NCI-H2029 (cell line): Measurements from ENCODE around the gene CDH19.
"Not testable (repeated sequence)": the region's sequence is repeated elsewhere in the genome, so short reads cannot be mapped to it uniquely, and the experiment has no call there.

Source experiments
- DNase-seq: peaks from one replicate; lab custom pipeline; 2025; lab: John Stamatoyannopoulos, UW

Gene CDH19

DNA sequence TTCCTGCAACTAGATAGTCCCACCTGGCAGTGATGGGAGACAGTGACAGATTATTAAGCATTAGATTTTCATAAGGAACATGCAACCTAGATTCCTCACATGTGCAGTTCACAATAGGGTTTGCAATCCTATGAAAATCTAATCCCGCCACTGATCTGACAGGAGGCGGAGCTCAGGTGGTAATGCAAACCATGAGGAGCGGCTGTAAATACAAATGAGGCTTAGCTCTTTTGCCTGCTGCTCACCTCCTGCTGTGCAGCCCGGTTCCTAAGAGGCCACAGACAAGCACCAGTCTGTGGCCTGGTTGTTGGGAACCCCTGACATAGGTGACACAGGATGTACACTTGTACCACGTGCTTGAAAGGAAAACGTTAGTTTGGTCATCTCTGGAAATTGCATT is 41.6 kb downstream of the CDH19 start:
- DNase-seq: no peak

DNA sequence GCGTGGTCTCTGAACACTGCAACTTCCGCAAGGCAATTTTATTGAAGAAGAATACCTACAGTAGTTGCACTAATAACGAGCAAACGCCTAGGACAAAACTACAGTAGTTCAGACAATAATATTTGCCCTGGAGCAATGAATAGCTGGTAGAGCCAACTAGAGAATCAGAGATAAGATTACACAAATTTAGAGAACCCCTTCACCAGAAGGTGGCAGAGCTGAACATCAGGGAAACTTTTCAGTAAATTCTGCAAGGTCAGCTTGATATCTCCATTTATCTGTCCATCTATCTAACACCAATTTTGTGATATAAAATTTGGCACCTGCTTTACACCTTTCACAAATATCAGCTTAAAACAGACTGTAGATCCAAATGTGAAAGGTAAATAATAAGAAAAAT is 43.8 kb downstream of the CDH19 start:
- DNase-seq: no peak

DNA sequence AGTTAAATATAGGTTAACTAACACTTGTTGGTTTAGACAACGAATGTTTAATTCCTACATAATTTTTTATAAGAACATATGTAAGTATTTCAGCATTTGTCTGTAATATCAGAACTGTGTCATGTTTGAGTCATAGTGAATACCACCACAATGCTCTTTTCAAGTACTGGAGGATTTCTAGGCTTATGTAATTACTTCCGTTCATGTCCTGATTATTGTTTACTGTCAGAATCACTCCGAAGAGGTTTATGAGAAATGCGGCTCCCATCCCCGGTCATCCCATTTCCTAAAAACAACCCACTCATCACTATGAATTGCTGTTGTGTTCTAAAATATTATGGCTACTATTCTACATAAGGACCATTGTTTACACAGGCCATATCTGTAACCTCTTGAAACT is 45.1 kb downstream of the CDH19 start:
- DNase-seq: no peak

DNA sequence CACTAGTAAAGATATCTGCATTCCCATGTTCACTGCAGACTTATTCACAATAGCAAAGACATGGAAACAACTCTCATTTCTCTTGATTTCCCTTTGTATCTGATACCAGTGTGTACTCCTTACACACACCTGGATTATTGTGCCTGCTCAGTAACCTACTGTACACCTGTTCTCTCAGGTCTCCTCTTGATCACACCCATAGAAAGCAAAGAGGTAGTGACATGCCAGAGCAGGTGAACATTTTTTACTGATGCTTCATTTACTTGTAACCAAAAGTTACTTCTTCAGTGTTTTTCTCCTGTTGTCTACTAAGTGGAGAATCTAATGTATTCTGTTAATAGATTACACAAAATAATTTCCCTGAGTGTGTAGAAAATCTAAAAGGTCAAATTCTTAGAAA is 46.8 kb downstream of the CDH19 start:
- no peak for DNase-seq

DNA sequence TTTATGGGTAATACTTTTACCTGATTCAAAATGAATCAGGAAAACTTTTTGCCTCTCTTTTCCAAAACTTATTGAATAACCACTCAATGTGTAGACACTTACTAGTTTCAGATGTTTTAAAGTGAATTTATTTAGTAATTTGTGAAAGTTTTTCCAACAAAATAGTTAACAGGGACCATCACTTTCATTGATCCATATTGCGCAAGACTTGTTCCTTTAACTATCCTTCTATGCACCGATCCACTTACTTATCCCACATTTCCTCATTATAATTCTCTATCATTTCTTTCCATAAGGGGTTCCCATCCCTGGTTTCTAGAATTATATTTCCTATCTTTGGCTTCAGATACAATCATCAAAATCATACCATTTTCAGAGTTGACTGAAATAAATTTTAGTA is 48.3 kb downstream of the CDH19 start:
- no peak for DNase-seq

DNA sequence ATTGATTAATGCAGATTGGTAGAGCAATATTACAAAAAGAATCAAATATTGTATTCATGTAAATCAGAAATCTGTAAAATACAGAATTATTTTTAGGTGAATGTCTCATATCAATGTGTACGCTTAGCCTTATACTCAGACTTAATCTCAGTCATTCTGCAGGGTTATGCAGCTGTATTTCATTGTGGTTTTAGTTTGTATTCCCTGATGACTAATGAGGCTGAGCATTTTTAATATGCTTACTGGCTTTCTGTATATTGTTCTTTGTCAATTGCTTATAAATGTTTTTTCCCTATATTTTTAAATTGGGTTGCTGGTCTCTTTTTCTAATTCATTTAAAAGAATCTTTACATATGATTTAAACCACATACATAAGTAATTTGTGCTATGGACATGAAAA is 50.1 kb downstream of the CDH19 start:
- DNase-seq: no peak

DNA sequence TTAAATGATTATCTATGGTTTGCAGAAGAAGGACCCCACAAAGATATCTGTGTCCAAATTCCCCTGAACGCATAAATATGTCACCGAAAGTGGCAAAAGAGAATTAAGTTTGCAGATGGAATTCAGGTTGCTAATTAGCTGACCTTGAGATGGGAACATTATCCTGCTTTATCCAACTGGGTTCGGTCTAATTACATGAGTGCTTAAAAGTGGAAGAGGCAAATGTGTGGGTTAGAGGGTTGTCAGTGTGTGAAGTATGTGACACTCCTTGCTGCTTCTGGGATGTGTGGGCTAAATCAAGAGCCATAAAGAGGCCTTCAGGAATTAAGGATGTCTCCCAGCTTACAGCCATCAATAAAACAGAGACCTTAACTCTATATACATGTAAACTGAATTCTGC is 53.5 kb downstream of the CDH19 start:
- DNase-seq: no peak

DNA sequence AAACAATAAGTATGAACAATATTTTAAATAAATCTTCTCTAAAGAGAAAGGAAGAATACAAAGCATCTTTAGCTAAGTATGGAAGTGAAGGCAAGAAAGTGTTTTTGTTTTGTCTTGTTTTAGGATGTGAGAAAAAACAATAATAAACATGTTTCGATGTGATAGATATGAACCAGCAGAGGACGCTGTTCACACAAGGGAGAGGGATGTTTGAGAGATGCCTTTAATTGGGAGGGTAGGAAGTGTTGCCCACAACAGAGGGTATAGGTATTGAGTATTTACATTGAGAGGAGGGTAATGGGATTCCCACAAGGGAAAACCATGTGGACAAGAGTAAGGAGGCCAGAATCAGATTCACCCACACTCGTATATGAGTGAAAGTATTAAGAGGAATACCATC is 55.1 kb downstream of the CDH19 start:
- DNase-seq: no peak

DNA sequence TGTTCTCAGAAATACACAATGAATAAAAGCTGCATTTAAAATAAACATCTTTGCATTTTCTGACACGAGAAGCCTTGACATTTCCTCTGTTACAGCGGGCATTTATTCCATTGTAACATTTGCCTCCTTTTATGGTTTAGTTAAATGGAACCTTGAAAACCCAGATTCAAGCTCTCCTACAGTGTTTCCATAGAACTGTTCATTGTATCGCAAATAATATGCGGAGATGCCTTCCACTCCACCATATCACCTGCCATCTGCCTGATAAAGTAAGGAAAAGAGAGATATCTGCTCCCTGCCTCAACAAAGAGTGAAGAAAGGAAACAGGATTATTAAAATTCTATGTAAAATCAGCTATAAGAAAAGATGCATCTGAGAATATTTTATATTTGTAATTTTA is 69.8 kb downstream of the CDH19 start:
- no peak for DNase-seq

DNA sequence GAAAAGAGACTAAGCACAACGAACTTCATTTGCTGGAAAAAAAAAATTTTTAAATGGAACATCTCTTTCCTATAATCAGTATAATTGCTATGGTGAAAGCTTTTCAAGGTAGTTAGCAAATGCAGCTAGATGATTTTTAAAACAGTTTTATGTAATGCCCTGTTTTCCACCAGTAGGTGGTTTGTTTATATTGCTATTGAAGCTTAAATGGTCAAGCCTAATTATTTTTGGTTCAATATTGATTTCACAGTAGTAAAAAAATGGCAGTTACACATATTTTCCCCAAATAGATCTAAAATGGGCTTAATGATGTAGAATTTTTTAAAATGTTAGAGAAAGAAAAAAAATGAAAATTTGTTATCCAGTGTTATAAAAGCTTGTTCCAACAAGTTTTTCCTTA is 70.2 kb downstream of the CDH19 start:
- DNase-seq: no peak

DNA sequence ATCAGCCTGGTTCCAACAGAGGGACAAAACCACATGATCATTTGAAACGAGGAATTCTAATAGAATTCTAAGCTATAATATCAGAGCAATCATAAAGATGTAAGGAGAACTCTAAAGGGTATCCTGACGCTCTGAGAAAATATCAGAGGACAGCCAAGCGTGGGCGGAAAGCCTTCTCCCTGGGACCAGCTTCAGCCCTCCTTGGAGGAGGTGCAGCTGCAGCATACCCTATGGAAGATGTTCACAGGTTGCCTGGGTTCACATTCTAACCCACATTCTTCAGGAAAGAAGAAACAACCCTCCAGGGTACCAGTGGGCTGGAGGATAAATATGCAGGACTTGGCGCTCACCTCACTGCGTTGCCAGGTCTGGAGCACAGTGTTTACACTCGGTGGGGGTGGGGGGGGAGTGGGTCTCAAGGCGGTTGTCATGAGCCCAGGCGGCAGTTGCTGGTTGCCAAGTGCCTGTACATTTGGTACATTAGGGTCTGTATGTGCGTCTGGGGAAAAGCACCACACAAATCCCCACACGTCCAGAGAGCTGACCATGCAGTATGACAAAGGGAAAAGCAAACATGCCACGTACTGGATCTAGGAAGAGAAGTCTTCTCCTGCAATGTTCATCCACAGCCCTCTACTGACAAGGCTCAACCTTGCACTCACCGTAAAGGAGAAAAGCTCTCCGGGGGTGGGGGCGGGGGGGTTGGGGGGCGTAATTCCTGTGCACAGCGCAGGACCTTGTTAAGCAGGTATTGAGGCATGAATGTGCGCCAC is 80.5 kb downstream of the CDH19 start:
- DNase-seq: no peak

DNA sequence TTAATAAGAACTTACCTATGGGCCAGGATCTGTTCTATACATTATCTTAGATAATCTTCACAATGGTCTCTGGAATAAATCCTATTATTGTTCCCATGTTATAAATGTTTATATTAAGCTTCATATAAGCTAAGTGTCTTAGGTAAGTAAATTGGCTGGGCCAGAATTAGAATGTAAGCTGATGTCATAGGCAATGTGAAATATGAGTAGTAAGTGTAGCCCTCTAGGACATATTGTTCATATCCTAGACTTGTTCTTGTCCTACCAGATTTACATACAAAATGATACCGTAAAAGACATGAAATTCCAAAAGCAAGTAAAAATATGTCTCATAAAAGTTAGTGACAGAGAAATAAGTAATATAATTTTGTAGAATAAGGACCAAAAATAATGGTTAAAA is 89.9 kb downstream of the CDH19 start:
- DNase-seq: no peak

DNA sequence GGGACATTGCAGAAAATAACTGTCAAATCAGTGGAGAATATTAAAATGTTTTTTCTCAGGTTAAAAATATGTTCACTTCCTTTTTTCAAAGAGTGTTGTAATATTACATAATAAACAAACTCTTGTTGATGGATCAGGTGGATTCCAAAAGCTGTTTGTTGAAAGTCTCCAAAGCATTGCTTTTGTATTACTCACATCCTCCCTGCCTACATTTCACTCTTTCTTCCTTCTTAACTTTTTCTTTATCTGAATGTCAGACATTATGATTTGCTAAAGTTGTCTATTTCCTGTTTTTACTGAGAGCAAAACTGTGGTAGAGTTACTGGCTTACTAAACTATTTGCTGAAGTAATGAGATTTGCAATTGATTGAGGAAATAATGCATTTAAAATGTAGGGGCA is 92.1 kb downstream of the CDH19 start:
- DNase-seq: no peak

DNA sequence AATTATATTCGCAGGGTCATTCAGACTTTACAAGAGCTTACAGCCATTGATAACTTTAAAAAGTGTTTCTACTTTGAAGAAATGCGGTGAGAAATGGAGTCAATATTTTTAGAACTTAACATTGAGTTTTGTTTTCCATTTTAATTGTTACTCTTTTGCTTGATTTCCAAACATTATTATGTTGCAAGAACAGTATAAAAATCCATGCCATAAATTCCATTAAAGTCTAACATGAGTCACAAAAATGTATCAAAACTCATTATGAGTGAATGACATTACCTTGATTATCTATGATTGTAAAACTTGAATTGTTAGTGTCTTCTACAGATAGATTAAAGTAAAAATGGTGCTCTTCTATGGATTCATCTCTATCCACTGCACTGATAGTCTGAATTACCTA is 92.6 kb downstream of the CDH19 start:
- no peak for DNase-seq

DNA sequence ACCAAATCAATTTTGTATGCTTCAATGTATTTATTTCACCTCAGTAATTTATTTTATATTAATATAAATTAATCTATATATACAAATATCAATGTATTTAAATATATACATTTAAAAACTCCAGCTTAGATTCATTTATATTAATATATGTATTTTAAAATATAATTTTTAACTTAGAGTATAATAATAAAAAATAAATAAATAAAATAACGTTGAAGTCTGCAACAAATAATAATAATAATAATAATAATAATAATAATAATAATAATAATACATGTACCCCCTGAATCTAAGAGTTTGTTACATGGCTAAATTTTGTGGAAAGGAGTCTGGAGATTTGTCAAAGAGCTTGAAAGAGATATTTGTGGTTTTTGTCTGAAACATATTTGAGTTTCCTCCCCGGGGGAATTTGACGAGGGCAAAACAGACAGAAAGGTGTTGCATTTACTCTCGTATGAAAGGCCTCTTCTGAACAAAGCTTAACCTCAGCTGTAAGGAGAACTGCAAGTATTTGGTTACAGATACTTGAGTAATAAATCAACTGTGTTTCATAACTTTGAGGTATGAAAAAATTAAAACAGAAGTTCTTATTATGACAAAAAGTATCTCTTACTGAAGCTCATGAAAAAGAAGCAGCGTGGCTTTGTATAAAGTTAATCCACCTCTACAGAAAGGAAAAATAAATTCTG is 93.4 kb downstream of the CDH19 start:
- no peak for DNase-seq

DNA sequence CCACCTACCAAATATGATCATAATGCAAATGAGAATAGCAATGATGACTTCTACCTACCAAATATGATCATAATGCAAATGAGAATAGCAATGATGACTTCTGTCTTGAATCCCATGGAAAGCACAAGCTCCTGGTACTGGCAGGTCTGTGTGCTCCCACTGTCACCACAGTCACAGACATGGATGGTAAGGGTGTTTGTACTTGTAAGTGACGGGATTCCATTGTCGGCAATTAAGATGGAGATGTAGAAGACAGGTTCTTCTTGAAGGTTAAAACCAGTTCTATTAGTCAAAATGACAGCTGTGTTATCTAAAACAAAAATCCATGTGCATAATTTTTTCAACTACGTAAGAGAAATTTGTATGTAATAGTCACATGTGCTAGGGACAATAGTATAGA is 95.0 kb downstream of the CDH19 start:
- no peak for DNase-seq

DNA sequence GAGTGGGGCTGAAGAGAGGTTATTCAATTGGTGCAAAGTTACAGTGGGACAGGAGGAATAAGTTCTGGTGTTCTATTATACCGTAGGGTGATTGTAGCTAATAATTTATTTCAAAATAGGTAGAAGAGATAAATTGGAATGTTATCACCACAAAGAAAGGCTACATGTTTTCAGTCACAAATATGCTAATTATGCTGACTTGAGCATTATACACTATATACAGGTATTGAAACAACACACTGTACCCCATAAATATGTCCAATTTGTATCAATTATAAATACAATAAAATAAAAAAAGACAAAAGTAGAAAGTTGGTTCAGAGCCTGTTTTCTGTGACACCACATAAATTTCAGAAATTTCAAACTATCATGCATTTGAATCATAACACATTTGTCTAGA is 97.7 kb downstream of the CDH19 start:
- DNase-seq: no peak

DNA sequence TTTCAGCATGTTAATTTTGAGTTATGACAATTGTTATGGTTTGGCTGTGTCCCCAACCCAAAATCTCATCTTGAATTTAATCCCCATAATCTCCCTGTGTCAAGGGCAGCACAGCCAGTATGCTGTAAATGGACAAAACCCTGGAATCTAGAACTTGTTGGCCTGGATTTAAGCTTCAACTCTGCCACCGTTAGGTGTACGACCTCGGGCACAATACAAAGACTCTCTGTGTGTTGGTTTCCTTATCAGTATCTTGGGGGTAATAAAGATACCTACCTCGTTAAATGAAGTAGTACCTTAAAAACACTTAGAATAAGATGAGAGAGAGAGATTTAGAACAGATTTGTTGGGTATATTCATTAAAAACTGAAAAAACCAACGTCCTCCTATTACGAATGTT is 106.5 kb downstream of the CDH19 start:
- DNase-seq: no peak

DNA sequence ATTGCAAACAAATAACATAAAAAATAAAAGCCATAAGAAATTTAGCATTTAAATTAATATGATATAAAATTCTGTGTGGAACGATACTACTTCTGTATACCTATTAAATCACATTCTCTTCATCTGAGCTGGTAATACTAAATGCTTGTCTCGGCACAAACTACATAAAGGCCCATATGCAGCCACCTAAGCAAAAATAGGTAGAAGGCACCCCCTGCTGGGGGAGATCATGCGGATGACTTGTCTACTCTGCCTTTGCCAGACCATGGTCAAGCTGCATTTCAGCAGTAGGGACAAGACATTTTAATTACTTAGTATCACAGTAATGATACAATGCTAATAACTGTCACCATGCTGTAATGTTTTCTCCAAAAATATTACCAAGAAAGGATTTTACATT is 108.0 kb downstream of the CDH19 start:
- DNase-seq: no peak

DNA sequence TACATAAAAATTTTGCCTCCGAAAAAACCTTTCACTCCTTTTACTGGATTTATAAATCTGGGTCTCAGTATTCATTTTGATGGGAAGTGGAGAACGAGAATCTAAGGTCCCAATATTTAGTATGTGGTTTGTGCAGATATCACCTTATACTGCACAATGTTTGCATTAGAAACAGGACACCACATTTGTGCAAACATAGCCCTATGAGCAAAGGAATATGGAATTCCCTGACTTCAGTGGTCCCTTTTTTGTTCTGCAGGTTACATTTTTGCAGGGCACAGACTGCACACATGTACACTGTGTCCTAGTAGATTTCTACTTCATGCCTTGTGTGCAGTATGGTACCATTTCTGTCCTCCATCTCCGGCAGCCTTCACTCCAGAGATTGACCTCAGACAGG is 130.0 kb downstream of the CDH19 start:
- DNase-seq: no peak

DNA sequence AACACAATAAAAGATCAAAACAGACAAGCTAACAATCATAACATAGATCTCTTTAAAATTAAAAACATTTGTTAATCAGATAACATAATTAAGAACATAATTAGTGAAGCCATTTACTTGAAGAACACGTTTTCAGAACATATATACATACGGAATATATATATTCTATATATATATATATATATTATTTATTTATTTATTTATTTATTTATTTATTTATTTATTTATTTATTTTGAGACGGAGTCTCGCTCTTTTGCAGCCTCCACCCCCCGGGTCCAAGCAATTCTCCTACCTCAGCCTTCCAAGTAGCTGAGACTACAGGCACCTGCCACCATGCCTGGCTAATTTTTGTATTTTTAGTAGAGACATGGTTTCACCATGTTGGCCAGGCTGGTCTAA is 137.7 kb downstream of the CDH19 start:
- DNase-seq: not testable (repeated sequence)

DNA sequence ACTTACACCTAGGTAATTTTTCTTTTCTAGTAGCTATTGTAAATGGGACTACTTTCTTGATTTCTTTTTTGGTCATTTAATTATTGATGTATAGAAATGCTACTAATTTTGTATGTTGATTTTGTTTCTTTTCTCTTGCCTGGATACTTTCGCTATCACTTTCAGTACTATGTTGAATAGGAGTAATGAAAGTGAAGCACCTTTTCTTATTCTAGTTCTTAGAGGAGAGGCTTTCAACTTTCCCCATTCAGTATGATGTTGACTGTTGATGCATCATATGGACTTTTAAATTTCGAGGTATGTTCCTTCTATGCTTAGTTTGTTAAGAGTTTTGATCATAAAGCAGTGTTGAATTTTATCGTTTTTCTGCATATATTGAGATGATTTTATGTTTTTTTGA is 142.5 kb downstream of the CDH19 start:
- no peak for DNase-seq

DNA sequence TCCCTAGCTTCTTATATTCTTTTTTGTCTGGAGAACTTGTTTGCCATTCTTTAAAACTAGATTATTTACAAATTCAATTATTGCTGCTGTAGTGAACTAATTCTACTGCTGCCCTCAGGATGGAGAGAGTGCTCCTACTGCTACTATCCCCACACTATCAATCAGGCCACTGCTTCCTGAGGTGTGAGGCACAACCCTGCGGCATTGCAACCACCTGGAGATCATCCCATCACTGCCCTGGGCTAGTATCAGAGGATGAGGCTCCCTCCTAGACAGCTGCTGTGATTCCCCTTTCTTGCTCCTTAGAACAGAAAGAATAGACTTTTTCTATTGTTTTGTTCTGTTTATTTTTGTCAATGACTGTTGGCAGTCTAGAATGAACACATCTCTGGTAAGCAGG is 146.6 kb downstream of the CDH19 start:
- DNase-seq: no peak
